Karpas-422 (cell line): Measurements from ENCODE around the gene CCDC160. TPM values are rescaled to one million over a fixed set of nuclear protein-coding genes. Genes with fewer than 3 reads are reported as not detected.

ENCODE experiments used
- total RNA-seq: library from RNA; depleted of rRNA; stranded (reverse); fragments of >200 nt; shearing (Covaris generic); gene quantifications from 2 replicates; pipeline ENCODE4 v1.2.3, GENCODE V29; 2014; ENCODE audit warnings: low replicate concordance; rRNA removed

Gene CCDC160
- total RNA-seq, 1 experiment from 2014 or later = not detected

Other genes starting within 250 kb of the CCDC160 start
- 82.2 and 184 TPM in 2 replicates for gene PHF6, start 136.1 kb downstream of the CCDC160 start, total RNA-seq
- gene HPRT1, start 223.0 kb downstream of the CCDC160 start, total RNA-seq = 17.1 and 52.2 TPM in 2 replicates